T-helper 1 cell treated with Interleukin-12 subunit alpha and Interleukin-12 subunit beta and Interleukin-4 antibody, amounts not matched to agents 30 μg/mL and 1 μg/mL, for 36 hours (primary cell): ENCODE measurements around the gene NDRG4.

Experiments
- H3K27ac Mint-ChIP-seq: one replicate; pipeline ENCODE4 v1.8.0; 2021; ENCODE audit warnings: mild to moderate bottlenecking, mixed read lengths
- H3K27me3 Mint-ChIP-seq: one replicate; pipeline ENCODE4 v1.8.0; 2021; ENCODE audit warnings: low read depth, mixed read lengths
- H3K36me3 Mint-ChIP-seq: one replicate; pipeline ENCODE4 v1.8.0; 2021; ENCODE audit warnings: low read depth, mixed read lengths
- H3K4me1 Mint-ChIP-seq: one replicate; pipeline ENCODE4 v1.8.0; 2021; ENCODE audit warnings: low read depth, mixed read lengths
- H3K4me3 Mint-ChIP-seq: one replicate; pipeline ENCODE4 v1.8.0; 2021; ENCODE audit warnings: mild to moderate bottlenecking, moderate library complexity, mixed read lengths
- H3K9me3 Mint-ChIP-seq: one replicate; pipeline ENCODE4 v1.8.0; 2021; ENCODE audit warnings: mixed read lengths

NDRG4 gene

GRCh38 chr16:58507963-58508670, 8.2 kb downstream of the NDRG4 start:
- Mint-ChIP-seq H3K27ac (no peak overlapping the region), H3K36me3 (no peaks in the 10 kb centered on the region), H3K9me3 (no peaks in the 10 kb centered on the region), H3K27me3 (no peaks in the 10 kb centered on the region), H3K4me1 (no peaks in the 10 kb centered on the region), H3K4me3 (no peak overlapping the region)

- Mint-ChIP-seq H3K27me3 (no peaks in the 10 kb centered on the region), H3K27ac (no peak overlapping the region), H3K4me1 (no peaks in the 10 kb centered on the region), H3K4me3 (no peak overlapping the region), H3K9me3 (no peaks in the 10 kb centered on the region), H3K36me3 (no peaks in the 10 kb centered on the region)
These were observed 8.8 kb downstream of the NDRG4 start for GRCh38 chr16:58508671-58509251.

GRCh38 chr16:58509256-58510096, 9.5 kb downstream of the NDRG4 start:
- H3K36me3 Mint-ChIP-seq = no peaks in the 10 kb centered on the region
- no peak overlapping the region for H3K4me3 Mint-ChIP-seq
- no peaks in the 10 kb centered on the region for H3K27me3 Mint-ChIP-seq
- H3K27ac Mint-ChIP-seq = no peak overlapping the region
- no peaks in the 10 kb centered on the region for H3K4me1 Mint-ChIP-seq
- no peaks in the 10 kb centered on the region for H3K9me3 Mint-ChIP-seq

GRCh38 chr16:58510097-58510775, 10.3 kb downstream of the NDRG4 start:
- H3K4me1 Mint-ChIP-seq = peaks cover 5% of the 10 kb centered on the region
- H3K36me3 Mint-ChIP-seq = no peaks in the 10 kb centered on the region
- no peak overlapping the region for H3K4me3 Mint-ChIP-seq
- no peaks in the 10 kb centered on the region for H3K9me3 Mint-ChIP-seq
- H3K27ac Mint-ChIP-seq = no peak overlapping the region
- H3K27me3 Mint-ChIP-seq = no peaks in the 10 kb centered on the region

GRCh38 chr16:58510776-58511628, 11.1 kb downstream of the NDRG4 start:
- Mint-ChIP-seq H3K27me3 (no peaks in the 10 kb centered on the region), H3K4me1 (peaks cover 5% of the 10 kb centered on the region), H3K27ac (no peak overlapping the region), H3K36me3 (no peaks in the 10 kb centered on the region), H3K4me3 (no peak overlapping the region), H3K9me3 (no peaks in the 10 kb centered on the region)

GRCh38 chr16:58511933-58512815, 12.2 kb downstream of the NDRG4 start:
- Mint-ChIP-seq H3K27ac (peak overlapping the region; percentile 80), H3K4me1 (peaks cover 17% of the 10 kb centered on the region), H3K36me3 (peaks cover 3% of the 10 kb centered on the region), H3K4me3 (no peak overlapping the region), H3K27me3 (no peaks in the 10 kb centered on the region), H3K9me3 (no peaks in the 10 kb centered on the region)

GRCh38 chr16:58513874-58514273, 13.9 kb downstream of the NDRG4 start:
- Mint-ChIP-seq H3K9me3 (no peaks in the 10 kb centered on the region), H3K4me3 (no peak overlapping the region), H3K4me1 (peaks cover 27% of the 10 kb centered on the region), H3K36me3 (peaks cover 11% of the 10 kb centered on the region), H3K27ac (no peak overlapping the region), H3K27me3 (no peaks in the 10 kb centered on the region)

- Mint-ChIP-seq H3K36me3 (peaks cover 15% of the 10 kb centered on the region), H3K9me3 (no peaks in the 10 kb centered on the region), H3K4me3 (peak within 1 kb of the TSS; percentile 84), H3K4me1 (peaks cover 27% of the 10 kb centered on the region), H3K27me3 (no peaks in the 10 kb centered on the region), H3K27ac (peak within 1 kb of the TSS; percentile 32)
These were observed 15.4 kb downstream of the NDRG4 start, which contains the start of gene SETD6 for GRCh38 chr16:58515125-58515870. Gene SETD6 (plus strand): TSS chr16:58515517. CDS start chr16:58515538, 21 bp downstream.

GRCh38 chr16:58515871-58516767, 16.2 kb downstream of the NDRG4 start:
- peaks cover 30% of the 10 kb centered on the region for H3K4me1 Mint-ChIP-seq
- H3K27ac Mint-ChIP-seq = no peak overlapping the region
- H3K4me3 Mint-ChIP-seq = peak overlapping the region; percentile 84
- peaks cover 21% of the 10 kb centered on the region for H3K36me3 Mint-ChIP-seq
- no peaks in the 10 kb centered on the region for H3K9me3 Mint-ChIP-seq
- H3K27me3 Mint-ChIP-seq = no peaks in the 10 kb centered on the region

- Mint-ChIP-seq H3K9me3 (no peaks in the 10 kb centered on the region), H3K36me3 (peaks cover 24% of the 10 kb centered on the region), H3K27me3 (no peaks in the 10 kb centered on the region), H3K4me3 (peak overlapping the region; percentile 75), H3K4me1 (peaks cover 30% of the 10 kb centered on the region), H3K27ac (peak overlapping the region; percentile 34)
These were observed 16.8 kb downstream of the NDRG4 start for GRCh38 chr16:58516768-58517107.

GRCh38 chr16:58518083-58518979, 18.4 kb downstream of the NDRG4 start:
- H3K9me3 Mint-ChIP-seq = no peaks in the 10 kb centered on the region
- H3K4me3 Mint-ChIP-seq = no peak overlapping the region
- peaks cover 30% of the 10 kb centered on the region for H3K4me1 Mint-ChIP-seq
- no peaks in the 10 kb centered on the region for H3K27me3 Mint-ChIP-seq
- H3K36me3 Mint-ChIP-seq = peaks cover 35% of the 10 kb centered on the region
- peak overlapping the region; percentile 3 for H3K27ac Mint-ChIP-seq
